VCaP (cell line): ENCODE measurements around the gene PHF19.

Experiments used
- H3K27ac ChIP-seq: fragments of 450-650 bp; 2 replicates; pipeline ENCODE4 v1.5.1; 2017
- TF ChIP-seq, protein P1 (sequence below): fragments of 450-650 bp; conservative IDR thresholded peaks from 2 replicates; pipeline ENCODE4 v1.5.1; 2017; ENCODE audit warnings: mild to moderate bottlenecking, moderate library complexity

The PHF19 gene

DNA sequence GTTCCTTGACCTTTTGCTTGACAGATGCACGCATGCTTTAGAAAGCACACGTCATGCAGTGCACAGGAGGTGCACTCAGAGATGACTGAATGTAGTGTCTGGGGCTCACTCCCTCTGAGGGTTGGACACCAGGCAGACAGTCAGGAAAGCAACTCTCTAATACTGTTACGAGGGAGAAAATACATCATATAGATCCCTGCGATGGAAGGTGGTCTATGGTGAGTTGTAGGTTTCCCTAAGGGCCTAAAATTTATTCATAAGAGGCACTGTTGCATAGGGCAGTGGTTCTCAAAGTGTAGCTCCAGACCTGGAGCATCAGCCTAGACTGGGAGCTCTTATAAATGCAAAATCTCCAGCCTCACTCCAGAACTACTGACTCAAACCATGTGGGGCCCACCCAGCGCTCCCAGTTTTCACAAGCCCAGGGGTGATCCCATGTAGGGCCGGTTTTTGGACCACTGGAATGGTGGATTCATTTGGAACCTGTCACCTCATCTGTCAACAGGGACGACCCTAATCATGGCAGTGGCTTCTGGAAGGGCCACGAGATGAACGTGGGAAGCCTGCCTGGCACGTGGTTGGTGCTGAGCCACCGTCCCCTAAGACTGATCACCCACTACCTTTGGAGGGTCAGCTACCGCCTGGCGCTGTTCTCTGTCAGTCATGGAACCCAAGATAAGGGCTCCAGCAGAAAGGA lies 16.8 kb upstream of the PHF19 start:
- peak overlapping the region; percentile 33 for H3K27ac ChIP-seq
- TF ChIP-seq, protein P1, sequence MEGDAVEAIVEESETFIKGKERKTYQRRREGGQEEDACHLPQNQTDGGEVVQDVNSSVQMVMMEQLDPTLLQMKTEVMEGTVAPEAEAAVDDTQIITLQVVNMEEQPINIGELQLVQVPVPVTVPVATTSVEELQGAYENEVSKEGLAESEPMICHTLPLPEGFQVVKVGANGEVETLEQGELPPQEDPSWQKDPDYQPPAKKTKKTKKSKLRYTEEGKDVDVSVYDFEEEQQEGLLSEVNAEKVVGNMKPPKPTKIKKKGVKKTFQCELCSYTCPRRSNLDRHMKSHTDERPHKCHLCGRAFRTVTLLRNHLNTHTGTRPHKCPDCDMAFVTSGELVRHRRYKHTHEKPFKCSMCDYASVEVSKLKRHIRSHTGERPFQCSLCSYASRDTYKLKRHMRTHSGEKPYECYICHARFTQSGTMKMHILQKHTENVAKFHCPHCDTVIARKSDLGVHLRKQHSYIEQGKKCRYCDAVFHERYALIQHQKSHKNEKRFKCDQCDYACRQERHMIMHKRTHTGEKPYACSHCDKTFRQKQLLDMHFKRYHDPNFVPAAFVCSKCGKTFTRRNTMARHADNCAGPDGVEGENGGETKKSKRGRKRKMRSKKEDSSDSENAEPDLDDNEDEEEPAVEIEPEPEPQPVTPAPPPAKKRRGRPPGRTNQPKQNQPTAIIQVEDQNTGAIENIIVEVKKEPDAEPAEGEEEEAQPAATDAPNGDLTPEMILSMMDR = no peak

DNA sequence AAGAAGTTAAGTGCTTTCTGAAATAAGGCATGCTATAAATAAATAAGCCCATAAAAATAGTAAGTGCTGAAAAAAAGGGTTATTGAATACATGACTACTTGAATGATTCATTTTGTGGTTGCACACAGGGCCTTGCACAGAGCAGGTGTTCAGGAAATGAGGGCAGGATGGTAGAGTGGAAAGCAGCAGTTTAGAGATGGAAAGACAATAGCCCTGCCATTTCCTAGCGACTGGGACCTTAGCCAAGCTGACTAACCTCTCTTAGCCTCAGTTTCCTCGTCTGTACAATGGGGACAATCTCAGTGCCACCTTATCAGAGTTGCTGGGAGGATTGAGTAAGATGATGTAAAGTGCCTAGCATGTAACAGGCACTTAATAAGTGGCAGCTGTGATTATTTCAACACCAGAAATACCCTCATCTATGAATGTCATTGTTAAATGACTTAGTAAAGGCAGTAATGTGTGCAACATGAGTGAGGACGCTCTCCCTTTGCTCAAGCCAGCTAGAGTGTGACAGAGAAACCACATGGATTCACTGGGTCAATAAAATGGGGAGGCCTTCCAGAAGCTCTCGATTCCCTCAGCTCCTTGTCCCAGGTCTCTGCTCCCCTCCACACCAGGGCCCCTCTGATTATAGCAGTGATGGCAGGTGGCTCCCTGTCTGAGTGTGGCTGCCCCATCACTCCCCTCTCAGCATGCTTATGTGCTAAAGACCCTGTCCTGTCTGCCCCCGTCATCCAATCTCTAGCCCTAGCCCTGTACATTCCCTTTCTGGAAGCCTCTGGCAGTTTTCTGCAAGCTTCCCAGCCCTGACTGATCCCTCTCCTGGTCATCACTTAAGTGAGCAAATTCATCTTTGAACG lies 16.0 kb upstream of the PHF19 start:
- TF ChIP-seq, protein P1 = no peak
- H3K27ac ChIP-seq = peak overlapping the region; percentile 33

DNA sequence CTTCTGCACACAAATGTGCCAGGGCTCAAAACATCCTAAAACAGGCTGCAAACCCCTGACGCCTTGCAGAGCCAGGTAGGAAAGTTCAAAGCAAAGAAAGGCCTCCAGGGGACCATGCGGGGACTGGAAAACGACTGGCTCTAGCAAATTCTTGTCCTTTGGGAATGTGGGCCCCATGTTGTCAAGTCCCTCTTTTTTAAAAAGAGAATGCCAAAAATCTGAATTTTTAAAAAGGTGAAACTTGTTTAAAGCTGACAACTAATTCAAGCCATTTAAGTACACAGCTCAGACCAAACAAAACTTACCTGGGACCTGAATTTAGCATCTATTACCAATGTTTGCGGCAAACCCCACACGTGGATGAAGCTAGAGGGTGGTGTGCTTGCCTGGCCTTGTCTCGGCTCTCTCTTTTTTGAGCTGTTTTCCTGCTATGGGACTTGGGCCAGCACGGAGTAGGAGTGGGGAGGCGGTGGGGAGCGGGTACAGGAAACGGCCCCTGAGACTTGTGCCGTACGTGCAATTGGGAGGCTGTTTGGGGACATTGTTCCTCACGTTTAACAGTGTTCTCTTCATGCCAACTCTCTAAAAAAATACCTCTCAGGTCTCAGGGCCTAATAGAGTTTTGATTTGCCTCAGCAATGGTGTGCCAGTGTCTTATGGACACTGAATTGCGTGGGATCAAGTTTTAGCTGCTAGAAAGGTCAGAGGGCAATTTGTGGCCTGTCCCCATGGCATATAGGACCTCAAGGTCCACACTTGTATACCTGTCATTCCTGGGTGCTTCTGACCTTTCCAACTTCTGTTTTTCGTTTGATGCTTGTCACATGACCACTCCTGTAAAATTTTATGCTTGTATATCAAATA lies 15.1 kb upstream of the PHF19 start:
- H3K27ac ChIP-seq = peak overlapping the region; percentile 33
- TF ChIP-seq, protein P1 = no peak

DNA sequence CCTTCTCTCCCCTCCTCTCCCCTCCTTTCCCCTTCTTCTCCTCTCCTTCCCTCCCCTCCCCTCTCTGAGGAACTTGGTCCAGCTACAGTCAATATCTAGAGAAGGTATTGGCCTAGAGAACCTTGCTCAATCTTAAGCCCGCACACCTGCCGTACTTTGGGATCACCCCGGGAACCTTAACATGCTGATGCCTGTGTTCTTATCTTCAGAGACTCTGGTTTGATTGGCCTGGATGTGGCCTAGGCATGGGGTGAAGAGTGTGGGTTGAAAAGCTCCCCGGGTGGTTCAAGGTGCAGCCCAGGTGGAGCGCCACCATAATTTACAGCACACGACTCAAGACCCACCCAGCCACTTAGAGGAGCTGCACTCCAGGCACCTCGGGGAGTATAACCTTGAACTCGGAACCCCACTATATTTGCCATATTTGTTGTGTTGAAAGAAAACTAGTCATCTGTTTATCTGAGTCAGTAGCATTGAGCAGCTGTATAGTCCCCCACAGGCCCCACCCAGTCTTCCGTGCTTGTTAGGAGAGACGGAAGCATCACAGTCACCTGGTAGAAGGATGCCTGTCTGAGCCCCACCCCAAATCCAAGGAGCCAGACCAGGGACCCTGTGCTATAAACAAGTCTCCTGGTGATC lies 14.4 kb upstream of the PHF19 start:
- peak overlapping the region; percentile 52 for H3K27ac ChIP-seq
- TF ChIP-seq, protein P1 = no peak

DNA sequence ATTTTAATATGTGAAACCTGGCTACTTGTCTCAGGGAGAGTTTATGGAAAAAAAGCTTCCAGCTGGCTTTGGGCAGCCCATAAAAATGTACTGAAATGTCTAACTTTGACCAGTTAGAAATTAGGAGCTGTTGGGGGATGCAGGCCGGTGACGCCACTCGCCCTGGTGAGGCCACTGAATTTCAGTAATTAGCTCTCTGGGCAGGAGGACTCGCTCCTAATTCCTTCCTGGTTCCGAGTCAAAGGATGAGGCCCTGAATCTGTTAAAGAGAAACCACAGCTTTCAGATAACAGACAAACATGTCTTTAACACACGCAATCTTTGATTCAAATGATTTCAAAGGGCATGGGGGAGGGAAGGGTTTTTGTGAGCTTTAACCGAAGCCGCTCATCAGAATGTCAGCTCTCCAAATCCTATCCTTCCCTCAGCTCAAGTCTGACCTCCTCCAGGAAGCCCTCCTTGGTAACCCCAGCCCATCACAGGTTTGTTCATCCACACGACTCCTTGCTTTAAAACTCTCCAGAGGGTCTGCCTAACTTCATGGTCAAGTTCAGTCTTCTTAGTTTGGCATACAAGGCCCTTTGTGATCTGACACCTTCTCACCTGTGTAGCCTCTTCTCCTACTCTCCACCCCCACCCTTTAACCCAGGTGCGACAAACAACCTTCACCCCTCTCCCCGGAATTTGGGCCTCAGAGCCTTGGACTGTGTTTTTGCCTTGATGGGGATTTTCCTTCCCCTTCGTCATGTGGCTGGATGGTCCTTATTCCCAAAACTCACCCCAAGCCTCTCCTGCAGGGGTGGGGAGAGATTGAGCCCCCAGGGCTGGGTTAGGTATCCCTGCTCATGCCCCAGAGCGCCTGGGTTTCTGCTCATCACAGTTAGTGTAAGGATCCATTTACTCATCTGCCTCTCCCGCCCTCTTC lies 13.6 kb upstream of the PHF19 start:
- TF ChIP-seq, protein P1 = no peak
- H3K27ac ChIP-seq = peak overlapping the region; percentile 52

DNA sequence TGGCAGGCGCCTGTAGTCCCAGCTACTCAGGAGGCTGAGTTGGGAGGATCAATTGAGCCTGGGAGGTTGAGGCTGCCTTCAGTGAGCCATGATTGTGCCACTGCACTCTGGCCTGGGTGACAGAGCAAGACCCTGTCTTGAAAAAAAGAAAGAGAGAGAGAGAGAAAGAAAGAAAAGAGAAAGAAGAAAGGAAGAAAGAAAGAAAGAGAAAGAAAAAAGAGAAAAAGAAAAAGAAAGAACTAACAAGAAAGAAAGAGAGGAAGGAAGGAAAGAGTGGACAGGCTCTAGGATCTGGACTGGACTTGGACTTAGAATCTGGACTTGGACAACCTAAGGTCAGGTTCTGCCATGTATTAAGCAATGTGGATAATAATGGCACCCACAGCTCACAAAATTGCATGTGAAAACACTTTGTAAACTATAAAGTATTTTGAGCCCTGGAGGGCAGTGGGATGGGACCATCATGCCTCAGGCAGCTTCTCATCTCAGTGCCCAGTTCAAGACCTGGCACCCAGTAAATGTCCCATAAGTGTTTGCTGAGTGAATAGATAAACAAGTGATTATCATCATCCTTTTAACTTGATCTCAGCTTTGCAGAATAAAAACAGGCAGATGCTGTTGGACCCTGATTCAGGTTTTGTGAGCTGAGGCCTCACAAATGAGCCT lies 12.8 kb upstream of the PHF19 start:
- H3K27ac ChIP-seq = peak overlapping the region; percentile 52
- TF ChIP-seq, protein P1 = no peak
